Cerebellar cortex (tissue), 1 donor: ENCODE measurements around the gene EML1.

Source experiments
- DNase-seq: peaks from one replicate; pipeline ENCODE4 v3.0.0-alpha.2; 2015; ENCODE audit warnings: low spot score

EML1 gene

DNA sequence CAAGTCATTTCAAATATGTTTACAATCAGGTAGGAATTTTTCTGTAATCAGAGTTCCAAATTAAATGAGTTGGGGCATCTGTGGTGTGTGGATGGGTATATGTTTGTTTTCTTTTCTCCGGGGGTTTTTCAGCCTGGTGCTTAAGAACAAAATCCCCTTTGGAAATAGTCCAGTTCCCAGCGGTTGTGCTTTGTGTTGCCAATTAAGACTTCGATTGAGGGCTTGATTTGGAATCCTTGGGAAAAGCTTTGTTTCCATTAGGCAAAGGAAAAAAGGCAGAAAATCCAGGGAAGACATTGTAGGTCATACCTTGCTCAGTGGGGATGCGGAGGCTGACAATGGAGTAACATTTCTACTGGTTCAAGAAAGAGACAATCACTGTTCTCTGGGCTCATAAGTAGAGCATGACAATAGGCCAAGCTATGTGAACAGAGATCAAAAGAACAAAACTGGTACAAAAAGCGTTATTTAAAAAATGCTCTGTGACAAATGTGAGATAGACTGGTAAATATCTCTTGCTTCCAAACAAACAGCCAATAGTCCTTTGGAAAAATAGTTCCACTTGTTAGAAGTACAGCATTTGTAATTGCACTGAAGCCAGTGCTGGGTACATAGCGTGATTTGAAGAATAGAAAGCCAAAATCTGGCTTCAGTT is 79.7 kb downstream of the EML1 start:
- no peak for DNase-seq

DNA sequence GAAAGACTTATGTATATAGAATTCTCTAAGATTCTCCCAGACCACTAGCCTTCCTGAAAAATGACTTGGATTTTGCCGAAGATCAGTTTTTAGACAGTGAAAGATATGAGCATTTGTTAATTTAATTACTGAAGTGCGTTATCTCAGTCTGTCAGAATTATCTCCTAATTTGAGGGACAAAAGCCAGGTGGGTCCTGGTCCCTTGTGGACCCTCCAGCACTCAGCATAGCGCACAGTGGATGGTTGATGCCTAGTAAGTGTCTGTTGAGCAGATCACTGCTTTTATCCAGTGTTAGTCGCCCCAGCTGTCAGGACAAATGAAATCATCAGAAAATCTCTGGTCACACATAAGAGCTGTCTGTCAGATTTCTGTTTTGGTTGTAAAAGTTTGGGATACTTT is 80.4 kb downstream of the EML1 start:
- no peak for DNase-seq

DNA sequence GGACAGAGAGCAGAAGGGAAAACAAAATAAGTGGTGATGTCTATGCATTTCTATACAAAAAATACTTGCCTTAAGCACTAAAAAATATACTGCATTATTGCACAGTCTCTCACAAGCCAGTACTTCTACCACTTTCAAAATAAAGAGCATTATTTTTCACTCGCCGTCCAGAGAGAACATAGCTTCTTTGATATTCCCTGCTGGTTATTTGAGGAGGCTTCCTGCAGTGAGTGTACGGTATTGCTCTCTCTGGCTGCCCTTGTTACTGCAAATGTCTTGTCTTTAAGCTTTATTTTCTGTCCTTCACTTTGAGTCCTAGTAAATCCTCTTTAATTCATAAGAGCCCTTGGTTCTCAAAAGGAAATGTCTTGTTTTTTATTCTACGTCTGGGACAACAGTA is 81.1 kb downstream of the EML1 start:
- DNase-seq: no peak

- DNase-seq: no peak
Measured at GRCh38 chr14:99875421-99875820, 82.2 kb downstream of the EML1 start.

DNA sequence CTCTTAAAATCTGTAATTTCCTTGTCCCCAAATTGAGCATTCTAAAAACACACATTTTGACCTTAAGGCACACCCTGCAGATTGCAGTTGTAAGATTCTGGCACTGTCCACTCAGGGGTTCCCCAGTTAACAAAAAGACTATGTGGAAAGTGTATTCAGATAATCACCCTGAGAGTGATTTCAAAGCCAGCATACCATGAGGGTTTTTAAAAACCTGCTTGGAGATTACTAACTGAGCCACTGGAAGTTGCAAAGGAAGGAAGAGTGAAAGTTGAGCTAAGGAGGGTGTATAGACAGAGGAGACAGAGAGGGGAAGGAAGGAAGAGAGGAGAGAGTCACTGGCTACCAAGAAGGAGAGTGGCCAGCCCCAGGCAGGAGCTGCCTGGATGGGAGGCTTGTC is 82.6 kb downstream of the EML1 start:
- DNase-seq: no peak

DNA sequence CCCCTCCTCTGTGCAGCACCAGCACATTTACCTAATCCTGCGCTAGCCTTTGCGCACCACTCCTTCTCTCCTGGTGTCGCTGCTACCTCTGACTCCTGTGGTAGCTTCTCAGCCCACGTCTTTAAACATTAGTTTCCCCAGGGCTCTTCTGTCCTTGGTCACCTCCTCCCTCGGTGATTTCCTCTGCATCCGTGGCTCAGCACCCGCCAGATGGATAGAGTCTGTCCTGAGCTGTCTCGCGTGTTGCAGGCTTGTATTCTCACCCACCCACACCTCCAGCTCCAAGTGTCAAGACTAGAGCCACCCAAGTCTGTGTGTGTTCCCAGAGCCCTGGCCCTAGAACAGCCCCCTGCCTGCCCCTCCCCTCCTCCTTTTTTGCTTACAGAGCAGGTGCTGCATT is 83.2 kb downstream of the EML1 start:
- no peak for DNase-seq

DNA sequence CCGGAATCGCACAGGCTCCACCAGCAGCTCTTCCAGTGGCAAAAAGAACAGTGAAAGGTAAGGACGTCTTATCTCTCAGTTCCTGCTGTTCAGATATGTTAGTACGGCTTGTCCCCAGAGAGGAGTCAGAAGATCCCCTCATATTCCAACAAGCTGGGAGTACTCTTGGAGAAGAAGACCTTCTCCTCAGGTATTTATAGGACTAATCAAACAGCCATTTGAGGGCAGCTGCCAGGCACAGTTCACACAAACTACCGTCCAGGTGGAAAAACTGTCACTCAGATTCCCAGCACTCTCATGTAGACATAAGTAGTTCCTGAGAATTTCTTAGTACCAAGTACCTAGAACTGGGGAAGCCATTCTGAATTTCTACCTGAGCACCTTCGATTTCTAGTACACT is 85.3 kb downstream of the EML1 start:
- DNase-seq: no peak

GRCh38 chr14:99879401-99880295 is 86.4 kb downstream of the EML1 start:
- no peak for DNase-seq

- no peak for DNase-seq
Measured at GRCh38 chr14:99880651-99881420, 87.6 kb downstream of the EML1 start.

- no peak for DNase-seq
Measured at GRCh38 chr14:99883866-99884650, 90.8 kb downstream of the EML1 start.

DNA sequence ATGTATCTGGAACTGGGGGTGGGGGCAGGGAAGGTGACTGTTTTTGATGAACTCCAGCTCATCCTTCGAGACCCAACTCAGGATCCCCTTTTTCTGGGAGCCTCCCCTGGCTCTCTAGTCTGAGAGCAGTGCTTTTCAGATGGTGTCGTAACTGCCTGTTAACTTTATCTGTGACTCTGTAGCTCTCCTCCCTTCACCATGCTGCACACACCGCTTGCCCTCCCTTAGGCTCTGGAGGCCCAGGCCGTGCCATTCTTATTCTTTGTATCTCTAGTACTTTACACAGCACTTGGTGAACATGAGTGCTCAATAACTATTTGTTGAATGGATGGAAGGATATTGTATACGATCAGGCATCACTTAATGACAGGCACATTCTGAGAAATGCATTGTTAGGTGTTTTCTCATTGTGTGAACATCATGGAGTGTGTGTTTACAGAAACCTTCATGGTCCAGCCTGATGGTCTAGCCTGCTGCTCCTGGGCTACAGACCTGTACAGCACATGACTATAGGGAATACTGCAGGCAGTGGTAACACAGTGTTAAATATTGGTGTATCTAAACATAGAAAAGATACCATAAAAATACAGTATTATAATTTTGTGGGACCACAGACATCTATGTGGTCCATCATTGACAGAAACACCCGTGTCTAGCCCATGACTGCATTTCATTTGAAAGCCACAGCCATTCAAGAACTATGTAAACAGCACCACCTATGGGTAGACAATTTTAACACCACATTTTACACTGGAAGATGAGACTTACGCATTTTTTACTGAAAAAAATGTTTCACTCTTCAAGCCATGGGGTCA is 91.8 kb downstream of the EML1 start:
- peak; percentile 82 for DNase-seq

DNA sequence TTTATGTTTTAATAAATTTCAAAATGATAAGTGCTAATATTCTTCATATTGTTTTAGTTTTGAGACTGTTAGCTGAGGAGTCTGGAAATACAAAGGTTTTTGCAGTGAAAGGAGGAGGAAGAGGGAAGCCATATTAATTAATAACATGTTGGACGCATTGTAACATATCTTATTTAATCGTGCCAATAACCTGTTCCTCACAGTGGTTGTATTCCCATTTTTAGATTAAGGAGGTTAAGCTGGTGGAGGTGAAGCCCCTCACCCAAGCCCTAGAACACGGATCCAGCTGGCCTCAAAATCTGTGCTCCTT is 92.4 kb downstream of the EML1 start:
- DNase-seq: no peak

- DNase-seq: no peak
Measured at GRCh38 chr14:99887407-99887806, 94.2 kb downstream of the EML1 start.

DNA sequence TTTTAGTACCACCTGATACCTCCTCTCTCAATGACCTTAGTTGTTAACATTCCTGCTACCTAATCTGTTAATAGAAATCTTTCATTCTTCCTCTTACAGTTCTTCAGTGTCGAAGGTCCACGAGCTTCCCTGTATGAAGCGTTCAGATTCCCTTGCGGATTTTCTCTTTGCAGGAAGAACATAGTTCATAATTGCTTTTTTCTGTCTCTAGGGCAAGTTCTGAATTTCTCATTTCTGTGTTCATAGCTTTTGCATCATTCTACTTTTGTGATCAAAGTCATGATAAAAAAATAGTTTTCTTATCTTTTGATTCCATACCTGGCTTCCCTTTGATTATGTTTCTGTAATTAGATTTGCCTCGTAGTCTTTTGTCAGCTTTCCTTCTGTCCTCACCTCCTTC is 94.9 kb downstream of the EML1 start:
- no peak for DNase-seq

GRCh38 chr14:99889268-99889667 is 96.1 kb downstream of the EML1 start:
- no peak for DNase-seq

DNA sequence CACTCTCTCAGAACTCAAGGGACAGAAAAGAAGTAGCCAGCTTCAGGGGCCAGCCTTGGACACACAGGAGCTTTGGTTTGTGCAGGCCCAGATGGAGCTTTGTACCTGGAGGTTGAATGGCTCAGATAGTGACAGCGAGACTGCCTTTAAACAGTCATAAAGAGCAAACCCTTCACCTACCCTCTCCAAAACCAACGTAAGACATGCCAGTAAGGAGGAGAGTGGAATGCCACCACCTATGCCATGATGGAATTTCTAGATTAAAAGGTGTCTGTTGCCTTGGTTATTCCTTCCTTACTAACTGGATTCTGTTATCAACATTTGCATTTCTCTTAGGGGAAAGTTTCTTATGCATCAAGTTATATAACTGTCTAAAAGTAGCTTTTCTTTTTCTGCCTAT is 98.1 kb downstream of the EML1 start:
- DNase-seq: no peak

GRCh38 chr14:99891900-99892299 is 98.7 kb downstream of the EML1 start:
- DNase-seq: no peak

GRCh38 chr14:99892406-99892805 is 99.2 kb downstream of the EML1 start:
- DNase-seq: no peak

GRCh38 chr14:99896361-99896760 is 103.1 kb downstream of the EML1 start:
- DNase-seq: no peak

DNA sequence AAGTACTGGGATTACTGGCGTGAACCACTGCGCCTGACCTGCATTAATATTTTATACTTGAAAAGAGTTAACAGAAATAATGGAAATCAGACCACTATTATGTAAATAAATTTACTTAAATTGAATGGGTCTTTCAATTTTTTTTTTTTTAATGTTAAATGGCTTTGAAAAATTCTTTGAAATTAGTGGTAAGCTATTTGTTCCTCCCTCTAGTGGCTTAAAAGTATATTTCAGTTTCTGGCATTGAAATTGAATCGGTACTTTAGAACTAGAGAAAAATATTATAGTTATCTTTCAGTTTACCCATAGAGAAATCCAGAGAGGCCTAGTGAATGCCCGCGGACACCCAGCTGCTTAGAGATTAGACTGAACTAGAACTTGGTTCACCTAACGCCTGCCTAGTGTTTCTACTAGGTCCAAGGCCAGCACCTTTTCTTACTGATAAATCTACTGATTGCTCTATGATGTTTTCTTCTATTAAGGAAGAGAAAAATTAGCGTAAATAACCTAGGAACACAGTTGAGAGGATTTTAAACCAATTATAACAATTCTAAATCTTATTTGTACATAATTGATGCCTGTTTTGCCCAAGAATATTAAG is 106.5 kb downstream of the EML1 start:
- DNase-seq: no peak

DNA sequence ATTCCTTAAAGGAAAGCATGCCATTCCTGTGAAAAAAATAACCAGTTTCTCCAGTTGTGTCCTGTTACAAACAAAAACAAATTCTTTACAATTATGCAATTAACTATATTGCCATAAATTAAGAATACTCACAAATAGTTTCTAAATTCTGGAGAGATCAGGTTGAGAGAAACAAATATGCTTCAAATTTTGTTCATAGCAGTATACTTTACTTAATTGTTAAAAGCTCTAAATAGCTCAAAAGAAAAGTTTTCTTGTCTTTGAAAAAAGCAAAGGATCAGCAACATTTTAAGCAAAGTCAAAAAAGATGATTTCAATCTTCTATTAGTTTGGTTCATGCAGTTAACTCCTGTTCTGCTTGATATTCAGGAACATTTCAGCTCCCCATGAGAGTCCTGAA is 109.7 kb downstream of the EML1 start:
- DNase-seq: no peak
